AML-193 (cell line): Measurements from ENCODE around the gene GSX1.
"Not testable (repeated sequence)": the region's sequence is repeated elsewhere in the genome, so short reads cannot be mapped to it uniquely, and the experiment has no call there.

Experiments used
- DNase-seq, 2 experiments: peaks; one replicate each; lab custom pipeline; 2025; lab: John Stamatoyannopoulos, UW

GSX1 gene

DNA sequence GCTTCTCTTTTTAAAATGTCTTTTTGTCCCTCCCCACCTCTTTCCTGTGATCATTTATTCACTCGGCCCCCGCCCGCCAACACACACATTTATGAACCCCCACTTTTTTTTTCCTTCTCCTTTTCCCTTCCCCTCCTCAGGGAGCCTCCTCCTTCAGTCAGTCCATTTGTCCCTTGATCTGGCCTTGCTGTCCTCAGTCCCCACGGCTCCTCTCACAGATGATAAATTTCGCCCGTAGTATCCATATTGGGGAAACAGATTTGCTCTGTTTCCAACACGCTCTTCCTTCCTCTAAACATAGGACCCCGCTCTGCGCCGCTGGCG is 2.0 kb downstream of the GSX1 start:
- no peak for DNase-seq

DNA sequence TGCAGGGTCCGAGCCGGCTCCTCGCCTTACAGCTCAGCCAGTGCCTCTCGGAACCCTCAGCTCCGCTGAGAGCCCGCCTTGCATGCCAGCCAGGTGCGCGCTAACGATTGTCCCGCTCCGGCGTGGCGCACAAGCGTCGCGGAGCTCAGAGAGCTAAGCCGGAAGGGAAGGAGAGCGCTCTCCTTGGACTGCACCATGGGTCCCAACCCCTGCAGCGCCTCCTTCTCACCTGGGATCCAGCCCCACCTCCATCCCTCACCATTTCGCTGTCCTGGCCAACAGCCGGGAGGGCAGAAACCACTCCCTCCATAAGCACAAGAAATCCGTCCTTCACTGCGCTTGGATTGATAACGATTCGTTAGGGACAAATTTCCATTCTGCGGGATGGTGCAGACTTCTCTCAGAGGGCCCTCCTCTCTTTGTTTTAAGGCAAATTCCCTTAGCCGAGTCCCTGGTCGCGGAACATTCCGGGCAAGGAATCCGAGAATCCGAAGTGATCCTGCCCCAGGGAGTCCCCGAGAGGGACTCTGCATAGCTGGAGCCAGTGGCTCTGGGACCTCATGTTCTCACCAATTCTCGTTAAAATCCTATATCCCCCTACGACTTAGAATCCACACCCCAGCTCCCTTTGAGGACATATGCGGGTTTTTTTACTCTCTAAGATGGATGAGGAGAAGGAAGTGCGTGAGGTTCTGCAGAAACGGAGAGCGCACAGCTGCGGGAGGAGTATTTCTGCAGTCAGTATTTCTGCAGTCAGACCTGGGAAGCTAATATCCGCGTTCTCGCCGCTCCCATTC is 2.8 kb downstream of the GSX1 start:
- no peak for DNase-seq

DNA sequence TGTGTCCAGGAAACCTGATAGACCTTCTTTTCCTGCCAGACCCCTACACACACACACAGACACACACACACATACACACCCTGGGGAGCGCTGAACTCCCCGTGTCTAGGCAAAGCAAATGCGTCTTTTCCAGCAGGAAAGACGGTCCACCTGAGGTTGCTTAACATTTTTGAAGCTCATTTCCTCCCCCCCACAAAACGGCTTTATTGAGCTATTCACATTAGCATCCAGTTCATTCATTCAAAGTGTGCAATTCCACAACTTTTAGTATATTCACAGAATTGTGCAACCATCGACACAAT is 3.4 kb downstream of the GSX1 start:
- DNase-seq, result no peak

DNA sequence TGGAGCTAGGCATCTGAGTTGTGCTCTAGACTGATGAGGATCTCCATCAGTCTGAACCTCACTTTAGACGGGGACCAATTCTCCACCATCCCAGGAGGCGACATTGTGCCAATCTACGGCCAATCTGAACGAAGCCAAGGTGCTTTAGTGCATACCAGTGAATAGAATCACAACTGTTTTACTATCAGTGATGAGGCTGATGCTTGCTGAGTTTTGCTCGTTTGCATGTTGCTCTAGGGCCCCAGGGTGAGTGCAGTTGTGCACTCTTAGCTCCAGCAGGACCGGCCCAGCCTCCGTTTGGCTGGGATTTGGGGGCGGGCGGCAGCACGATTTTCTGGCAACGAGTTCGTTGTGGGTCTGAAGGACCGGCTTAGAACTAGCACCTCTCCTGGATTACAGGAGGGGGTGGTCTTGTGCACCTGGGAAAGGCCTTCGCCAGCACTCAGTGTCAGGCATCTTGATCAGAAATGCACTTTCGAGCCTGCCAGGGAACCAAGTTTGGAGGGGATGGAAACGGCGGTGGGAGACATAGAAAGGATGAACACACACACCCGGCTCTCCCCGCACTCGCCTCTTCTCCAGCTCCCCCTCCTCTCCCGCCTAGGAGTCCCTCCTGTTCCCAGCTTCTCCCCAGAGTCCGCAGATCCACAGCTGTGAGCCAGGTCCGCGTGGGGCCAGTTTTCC is 4.4 kb downstream of the GSX1 start:
- DNase-seq, result no peak

DNA sequence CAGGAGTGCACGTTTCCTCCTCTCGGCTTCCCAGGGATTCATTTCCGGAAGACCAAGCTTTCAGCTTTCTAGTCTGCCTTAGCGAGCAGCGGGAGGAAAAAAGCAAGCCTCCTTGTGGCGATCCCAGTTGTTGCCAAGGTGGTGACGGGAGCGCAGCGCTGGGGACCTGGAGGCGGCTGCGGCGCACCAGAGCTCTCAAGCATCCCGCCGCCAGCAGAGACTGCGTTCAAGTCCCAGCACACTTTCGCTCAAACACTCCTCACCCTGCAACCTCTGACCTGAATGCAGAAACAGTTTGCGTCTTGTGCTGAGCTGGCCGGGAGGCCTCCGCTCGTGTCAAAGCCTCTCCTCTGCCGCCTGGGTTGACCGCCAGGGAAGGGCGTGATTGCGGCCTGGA is 4.9 kb downstream of the GSX1 start:
- DNase-seq, result no peak

DNA sequence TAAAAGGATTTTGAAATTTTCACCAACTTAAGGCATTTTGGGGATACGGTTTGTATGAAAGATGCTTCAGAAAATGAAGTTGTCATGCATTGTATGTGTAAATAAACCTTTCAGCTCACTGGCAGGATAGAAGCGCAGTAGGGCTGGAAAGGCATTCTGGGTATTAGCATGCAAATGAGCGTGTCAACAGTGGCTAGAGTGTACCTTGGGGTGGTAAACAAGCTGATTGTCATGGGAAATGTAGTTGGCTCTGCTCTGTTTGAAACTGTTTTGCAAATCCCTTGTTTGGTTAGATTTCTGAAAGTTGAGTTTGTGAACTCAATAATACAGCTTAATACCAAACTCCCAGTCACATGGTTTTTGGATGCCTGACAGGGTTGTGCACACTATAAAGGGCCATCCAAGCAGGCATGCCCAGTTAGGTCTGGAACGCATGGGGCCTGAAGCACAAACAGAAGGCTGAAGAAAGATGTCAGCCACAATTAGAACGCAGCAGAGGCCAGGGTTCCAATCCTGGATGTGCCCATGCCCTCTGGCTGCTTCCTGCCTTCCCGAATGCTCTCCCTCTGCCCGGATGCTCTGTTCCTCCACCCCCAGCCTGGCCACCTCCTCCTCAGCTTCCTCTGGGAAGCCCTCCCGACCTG is 14.6 kb downstream of the GSX1 start:
- no peak for DNase-seq

DNA sequence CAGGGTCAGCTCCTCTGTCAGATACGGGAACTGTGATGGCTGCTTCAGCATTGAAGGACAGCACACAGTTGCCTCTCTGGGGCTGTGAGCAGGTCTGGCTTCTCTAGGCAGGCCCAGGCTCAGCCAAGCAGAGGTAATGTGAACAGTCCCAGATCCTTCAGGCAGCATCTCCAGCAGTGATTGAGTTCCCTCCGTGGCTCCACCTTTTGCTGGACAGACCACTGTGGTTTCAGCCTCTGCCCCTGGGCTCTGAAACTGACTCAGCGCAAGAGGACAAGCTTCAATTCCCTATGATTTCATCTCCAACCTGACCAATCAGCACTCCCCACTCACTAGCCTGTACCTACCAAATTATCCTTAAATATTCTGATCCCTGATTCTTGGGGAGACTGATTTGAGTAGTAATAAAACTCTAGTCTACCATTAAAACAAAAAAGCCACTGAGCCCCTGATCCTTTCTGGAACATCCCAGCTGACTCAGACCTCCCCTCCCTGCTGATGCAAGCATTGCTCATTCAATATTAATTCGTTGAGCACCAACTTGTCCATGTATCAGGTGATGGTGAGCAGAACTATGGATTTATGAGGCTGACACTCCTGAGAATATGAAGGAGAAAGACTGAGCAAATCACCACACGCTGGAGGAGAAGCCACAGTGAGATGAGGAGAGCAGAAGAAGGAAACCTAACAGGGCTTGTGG is 16.7 kb downstream of the GSX1 start:
- no peak for DNase-seq

DNA sequence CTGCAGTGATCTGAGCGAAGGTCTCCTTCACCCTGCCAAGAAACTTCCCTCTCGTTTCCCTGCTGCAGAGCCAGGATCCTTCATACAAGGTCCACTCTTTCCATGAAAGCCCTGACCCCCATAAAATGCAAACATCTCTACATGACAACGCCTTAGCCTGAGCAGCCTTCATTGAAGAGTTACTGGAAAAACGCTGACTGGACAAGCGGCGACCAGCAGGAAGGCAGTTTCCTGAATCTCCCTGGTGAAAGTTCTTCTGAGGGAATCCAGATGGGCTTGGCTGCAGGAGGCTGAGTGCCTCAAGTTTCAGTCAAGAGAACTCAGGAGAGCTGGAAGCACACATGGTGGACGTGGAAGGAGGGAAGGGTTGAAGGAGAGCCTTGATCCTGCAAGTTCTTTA is 17.7 kb downstream of the GSX1 start:
- no peak for DNase-seq

DNA sequence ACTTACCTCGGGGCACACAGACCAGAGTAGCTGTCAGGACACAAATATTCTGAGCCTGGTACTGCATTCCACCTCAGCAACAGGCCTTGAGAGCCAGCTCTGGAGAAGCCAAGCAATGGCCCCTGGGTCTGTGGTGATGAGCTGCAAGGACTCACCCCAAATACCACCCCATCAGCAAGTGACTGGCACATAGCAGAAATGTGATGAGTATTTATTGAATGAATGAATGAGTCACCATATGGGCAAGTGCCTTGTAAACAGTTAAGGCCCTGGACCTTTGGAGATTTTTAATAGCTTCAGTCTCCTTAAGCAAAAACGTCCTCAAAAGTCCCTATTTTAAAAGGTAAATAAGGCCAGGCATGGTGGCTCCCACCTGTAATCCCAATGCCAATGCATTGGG is 18.2 kb downstream of the GSX1 start:
- no peak for DNase-seq

DNA sequence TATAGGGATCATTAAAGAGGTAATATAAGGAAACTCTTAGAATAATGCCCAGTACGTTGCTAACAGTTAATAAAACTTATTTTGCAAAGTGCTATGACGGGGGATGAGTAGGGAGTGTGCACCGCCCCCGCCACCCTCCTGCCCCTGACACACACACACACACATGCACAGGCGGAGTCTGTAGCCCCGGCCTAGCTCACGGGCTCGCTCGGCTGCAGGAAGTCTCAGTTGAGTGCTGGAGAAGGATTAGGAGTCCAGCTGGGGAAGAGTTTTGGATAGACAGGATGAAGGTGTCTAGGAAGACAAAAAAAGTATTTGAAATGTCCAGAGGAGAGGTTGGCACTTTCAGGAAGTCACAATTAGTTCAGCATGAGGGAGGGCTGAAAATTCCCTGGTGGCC is 21.5 kb downstream of the GSX1 start:
- no peak for DNase-seq

DNA sequence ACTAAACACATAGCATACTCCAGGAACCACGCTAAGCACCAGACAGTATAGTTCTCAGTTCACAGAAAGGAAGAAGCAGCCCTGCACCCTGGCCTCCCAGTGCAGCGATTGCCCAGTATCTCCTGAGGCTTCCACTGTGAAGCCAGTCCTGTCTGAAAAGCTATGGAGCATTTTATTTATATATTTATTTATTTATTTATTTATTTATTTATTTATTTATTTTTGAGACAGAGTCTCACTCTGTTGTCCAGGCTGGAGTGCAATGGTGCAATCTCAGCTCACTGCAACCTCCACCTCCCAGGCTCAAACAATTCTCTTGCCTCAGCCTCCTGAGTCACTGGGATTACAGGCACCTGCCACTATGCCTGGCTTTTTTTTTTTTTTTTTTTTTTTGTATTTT is 25.5 kb downstream of the GSX1 start:
- not testable (repeated sequence) for DNase-seq

DNA sequence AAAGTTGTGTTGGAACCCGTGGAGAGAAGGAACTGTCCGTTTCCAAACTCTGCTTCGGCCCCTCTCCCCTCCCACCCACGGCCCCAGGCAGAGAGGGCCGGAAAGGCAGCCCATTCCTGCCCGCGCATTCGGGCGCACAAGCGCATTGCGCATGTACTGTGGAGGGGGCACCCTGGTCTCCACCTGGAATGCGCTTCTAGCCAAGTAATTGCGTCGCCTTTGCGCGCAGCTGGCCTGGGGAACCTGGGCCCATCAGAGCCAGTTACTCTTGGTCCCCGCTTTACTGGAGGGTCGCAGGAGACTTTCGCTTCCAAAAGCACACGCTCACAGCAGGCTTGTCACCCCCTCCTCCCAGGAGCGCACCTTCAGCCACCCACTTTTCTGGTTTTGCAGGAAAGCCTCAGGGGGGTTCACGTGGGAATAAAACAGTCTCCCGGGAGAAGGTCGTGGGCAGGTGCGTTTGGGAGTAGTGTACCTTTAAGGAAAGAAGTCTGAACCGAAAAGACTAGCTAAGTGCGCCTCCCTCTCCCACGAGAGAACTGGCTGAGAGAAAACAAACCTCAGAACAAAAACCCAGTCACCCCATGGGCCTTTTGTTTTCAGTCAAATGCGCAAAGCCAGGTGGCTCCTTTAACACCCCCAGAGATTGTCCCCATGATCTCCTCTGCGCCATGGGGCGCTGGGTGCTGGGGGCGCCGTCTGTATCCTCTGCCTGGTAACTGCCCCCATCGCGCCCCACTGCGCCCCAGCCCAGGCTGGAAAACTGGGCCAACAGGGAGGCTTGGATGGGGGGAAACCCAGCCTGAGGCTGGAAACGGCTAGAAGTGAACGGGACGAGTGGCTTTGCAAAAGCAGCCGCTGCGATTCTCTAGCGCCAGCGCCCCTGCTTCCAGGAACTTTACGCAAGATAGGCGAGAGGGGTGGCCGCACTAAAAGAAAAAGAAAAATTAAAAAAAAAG is 28.5 kb downstream of the GSX1 start:
- DNase-seq, result no peak

DNA sequence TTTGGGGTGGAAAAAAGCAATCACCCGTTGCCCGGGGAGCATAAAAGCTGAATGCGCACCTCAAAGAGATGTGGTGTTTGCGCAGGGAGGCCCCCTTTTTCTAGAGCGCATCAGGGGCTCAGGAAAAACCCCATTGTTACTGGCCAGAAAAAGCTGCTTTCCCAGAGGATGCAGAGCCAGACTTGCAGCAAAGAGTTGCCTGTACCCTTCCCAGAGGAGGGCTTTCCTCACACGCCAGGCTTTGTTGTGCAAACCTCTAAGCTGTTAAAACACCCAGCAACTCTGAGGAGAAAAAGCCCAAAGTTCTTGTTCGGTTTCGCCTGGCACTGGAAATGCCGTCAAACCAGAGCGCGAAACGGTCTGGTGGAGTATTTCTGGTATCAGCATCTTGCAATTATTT is 29.3 kb downstream of the GSX1 start:
- DNase-seq, result no peak

DNA sequence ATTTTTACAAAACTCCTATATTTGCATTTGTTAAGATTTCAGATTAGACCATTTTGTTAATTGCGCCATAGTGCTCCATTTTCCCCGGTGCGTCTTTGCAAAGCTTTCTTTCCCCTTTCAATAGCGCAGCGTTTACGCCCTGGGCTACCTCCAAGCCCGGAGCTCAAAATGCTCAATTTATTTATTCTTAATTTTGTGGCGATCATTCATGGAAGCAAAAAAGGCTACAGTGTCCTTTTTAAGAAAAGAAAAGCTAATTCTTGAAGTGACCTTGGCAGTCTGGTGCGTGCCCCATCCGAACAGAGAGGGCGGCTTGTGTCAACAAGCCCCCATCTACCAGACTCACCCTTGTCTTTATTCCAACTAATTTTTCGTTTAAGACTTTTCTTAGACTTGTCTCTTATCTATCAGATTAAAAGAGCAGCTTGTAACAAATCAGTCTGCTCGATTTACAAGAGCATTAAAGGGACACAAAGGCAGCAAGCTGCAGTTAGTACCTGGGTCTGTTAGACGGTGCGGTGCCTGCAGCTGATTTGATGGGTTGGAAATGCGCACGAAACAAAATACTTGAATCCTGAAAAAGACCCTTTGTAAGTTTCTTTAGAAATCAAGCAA is 30.1 kb downstream of the GSX1 start:
- DNase-seq, result no peak

DNA sequence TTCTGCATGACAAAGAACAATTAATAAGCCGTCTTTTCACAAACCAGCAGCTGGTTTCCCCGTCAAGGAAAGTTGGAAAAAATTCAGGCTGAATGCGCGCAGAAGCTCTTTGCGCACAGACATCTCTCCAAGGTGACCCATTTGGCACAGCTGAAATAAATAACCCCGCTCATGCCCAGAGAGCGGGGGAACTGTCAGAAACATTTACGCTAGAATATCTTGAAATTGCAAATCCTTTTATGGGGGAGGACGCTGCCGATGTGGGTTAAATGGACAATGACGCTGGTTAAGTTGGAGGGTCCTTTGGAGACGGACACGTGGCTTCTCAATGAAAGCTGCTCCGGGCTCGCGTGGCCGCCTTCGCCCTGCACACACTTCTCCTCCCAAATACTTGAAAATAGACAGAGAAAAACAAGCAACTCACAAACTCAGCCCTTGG is 30.6 kb downstream of the GSX1 start:
- DNase-seq, result no peak

DNA sequence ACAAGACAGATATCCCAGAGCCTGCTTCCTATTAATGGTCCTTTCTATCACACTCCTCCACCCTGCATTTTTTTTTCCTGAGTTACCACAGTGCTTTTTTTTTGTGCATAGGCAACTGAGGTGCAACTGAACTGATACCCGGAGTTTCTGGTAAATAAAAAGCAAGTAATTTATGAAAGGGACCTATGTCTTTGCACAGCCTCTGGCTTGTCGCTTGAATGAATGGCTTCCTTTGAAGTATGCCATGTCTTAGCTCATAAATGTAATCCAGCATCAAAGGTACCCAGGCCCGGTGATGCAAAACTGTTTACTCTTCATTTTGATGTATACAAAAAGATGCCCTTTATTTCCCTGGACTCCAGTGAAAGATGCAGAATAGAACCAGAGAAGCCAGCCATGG is 31.8 kb downstream of the GSX1 start:
- no peak for DNase-seq

DNA sequence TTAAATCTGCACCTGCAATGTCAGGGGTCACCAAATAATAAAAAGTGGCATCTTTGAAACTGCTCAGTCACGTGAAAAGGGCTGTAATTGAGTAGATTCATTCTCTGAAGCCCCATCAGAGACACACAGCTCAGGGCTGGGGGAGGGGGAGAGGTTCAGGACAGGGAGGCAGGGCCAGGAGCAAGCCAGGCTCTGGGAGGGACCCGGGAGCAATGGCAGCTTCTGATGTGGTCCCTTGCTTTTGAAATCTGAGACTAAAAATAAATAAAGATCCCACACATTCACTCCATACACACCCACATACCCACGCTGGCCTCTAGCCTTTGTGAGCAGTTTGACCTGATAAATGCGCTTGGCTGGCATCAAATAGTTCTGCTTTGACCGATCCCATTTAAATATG is 32.8 kb downstream of the GSX1 start:
- DNase-seq, result no peak

DNA sequence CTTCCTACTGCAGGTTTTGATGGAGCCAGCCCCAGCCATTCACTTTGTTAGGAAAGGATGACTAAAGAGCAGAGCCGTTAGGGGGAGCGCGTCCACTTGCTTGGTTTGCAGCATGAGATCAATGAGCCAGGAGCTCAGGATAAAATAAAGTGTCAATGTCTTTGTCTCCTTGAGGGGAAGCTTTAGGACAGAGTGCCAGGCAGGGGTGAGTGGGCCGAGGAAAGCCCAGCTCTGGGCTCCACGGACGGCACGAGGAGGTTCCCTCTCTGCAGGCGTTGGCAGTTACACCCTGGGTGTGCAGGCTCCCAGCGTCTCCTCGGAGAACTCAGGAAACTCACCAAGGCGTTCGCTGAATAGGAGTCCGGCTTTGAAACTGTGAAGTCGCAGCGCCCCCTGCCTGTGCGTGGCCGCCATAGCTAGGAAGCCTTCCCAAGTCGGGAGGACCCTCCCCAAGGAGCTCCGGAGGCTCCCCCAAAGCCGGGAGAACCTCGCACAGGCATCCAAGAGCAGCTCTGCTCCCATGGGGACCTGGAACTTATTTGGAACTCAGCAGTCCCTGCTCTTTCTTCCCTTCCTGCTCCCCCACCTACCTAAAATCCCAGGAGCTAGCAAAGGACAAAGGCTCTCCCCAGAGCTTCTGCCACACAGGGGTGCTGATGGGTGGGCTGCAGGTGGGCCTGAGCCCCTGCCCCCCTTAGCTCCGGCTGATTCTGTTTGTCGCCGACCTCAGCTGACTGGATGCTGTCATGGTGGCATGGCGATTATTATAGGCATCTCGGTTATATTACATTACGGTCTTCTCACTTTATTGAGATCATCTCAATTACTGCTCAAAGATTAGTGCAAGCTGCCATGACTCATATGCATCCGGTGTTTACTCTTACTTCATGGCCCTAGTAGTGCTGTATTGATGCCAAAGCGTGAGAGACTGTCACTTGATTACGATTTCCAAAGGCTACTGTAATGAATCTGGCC is 34.4 kb downstream of the GSX1 start:
- peak; percentile 87 to 88 for DNase-seq

DNA sequence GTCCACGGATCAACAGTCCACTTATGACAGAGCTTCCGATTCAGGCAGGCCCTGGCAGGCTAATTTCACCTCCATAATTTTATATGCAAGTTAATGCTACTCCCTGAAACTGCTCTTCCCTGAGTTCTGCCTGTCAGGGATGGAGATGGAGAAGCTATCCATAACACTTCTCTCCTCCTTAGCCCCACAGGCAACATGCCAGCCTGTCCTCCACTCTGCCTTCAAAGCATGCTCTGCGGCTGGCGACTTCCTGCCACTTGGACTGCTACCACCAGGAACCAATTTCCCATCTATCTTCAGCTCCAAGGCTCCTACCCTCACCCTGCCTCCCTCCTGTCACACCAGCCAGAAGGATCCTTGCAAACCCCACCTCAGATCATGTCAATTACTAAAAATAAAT is 35.4 kb downstream of the GSX1 start:
- no peak for DNase-seq

DNA sequence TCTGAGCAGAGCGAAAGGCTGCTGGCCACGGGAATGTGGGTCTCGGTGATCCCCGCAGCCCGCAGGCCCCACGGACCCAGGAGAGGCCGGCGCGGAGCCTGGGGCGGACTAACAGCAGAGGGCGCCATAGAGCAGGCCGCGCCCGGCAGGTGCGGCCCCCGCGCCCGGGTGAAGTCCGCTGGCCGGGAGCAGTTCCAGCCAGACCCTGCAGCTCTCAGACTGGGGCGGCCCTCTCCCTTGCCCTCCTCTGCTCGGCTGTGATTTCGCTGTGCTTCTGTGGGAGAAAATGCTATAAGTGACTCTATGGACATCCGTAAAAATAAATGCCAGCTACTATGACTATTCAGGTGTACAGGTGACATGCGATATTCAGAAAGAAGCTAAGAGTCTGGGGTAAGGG is 37.7 kb downstream of the GSX1 start:
- DNase-seq, result peak; percentile 25 to 64
